ENCODE results near the gene SIM2. TPM values are rescaled to one million over a fixed set of nuclear protein-coding genes. Genes with fewer than 3 reads are reported as not detected.

SIM2 gene
- total RNA-seq, 4 donors from 2014 or later: 0.47 to 2.3 TPM; not detected in 2

DNA sequence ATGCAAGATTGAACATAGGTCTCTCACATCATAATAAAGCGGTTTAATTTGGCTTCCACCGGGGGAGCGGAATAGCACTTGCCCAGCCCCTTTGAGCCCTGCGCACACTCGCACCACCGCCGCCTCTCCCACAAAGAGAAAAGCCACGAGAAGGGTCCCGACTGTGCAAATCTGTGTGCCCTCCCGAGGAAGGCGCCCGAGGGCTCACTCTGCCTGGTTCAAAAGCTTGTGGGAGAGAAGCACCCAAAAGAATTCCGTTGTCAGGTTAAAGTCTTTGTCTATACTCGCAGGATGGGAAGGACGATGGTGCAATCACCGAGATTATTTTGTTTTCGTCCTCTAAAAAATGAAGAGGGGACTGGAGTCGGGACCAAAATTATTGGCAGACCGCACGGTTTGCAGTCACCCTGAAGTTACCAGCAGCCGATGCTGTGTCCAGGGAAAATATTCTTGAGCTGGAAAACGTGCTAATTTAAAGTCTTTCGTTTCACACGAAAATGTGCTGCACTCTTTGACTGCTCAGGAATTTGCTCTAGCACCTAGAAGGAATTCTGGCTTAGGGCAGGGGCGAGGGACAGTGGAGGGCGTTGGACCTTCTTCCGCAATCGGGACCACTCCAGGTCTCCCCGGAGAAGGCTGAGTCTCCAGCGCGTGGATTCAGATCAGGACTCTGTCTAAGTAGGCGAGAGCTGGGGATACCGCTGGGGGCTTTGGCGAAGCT is 6.6 kb upstream of the SIM2 start:
- Histone ChIP-seq H3K27me3 (peaks cover 100% of the 10 kb centered on the region), H3K4me1 (peaks cover 0 to 42% (median 11%) of the 10 kb centered on the region in 3 donors), H3K9me3 (peaks cover 0 to 20% (median 0%) of the 10 kb centered on the region in 3 donors), H3K36me3 (no peaks in the 10 kb centered on the region), H3K4me3 (no peak overlapping the region), H3K27ac (no peak overlapping the region)
- 7 to 15% methylated on average over 12 to 13 of the region's 34 CpGs for WGBS, 2 donors (ENCODE audit: low coverage in 1 of 2)
- no peak for ATAC-seq
- TF ChIP-seq POLR2AphosphoS5 (IDR thresholded peaks at IDR 0.05) (no peak), POLR2A (IDR thresholded peaks at IDR 0.05) (no peak), EP300 (IDR thresholded peaks at IDR 0.05) (no peak), CTCF (IDR thresholded peaks at IDR 0.05) (no peak)

DNA sequence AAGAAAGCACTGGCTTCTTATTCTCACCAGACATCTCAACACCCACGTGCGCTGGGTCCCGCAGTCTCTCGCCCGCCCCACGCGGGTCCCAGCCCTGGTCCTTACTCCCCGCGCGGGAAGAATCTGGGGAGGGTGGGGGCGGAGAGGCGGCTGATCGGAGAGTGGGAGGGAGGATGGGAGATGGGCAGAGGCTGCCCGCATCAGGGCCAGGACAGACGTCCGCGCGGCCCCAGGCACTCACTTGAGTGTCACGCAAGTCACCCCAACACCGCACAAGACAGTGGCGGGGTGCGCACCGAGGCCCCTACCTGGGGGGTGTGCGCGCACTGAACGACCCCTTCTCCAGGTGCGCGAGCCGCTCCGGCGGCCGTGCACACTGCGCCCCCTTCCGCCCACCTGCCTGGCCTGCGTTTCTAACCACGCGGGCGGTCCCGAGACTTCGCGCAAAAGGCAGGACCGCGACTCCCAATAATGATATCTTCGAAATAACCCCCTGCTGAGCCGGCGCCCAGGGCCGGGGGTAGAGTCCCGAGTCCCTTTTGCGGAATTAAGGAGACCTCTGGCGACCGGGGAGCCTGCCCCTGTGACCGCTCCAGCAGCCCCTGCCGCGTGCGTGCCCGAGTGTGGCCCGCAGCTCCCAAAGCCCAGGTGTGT is 6.0 kb upstream of the SIM2 start:
- ATAC-seq: no peak

GRCh38 chr21:36693489-36694030 is 5.4 kb upstream of the SIM2 start:
- H3K4me1 ChIP-seq: peaks cover 0 to 54% (median 23%) of the 10 kb centered on the region in 3 donors
- WGBS, 2 donors (ENCODE audit: low coverage in 1 of 2): 5 to 7% methylated on average over 7 to 15 of the region's 40 CpGs

More for the DNA sequence above, 6.0 kb upstream of the SIM2 start:
- no peak overlapping the region for H3K27ac ChIP-seq
- TF ChIP-seq POLR2AphosphoS5 (IDR thresholded peaks at IDR 0.05) (no peak), EP300 (IDR thresholded peaks at IDR 0.05) (no peak), POLR2A (IDR thresholded peaks at IDR 0.05) (no peak), CTCF (IDR thresholded peaks at IDR 0.05) (no peak)
- no peaks in the 10 kb centered on the region for H3K36me3 ChIP-seq
- no CpG with 5 or more reads among the region's 57 CpGs for WGBS, 2 donors (ENCODE audit: low coverage in 1 of 2)
- H3K9me3 ChIP-seq: peaks cover 0 to 13% (median 0%) of the 10 kb centered on the region in 3 donors
- peaks cover 100% of the 10 kb centered on the region for H3K27me3 ChIP-seq
- H3K4me1 ChIP-seq: peaks cover 0 to 48% (median 17%) of the 10 kb centered on the region in 3 donors
- H3K4me3 ChIP-seq: no peak overlapping the region

DNA sequence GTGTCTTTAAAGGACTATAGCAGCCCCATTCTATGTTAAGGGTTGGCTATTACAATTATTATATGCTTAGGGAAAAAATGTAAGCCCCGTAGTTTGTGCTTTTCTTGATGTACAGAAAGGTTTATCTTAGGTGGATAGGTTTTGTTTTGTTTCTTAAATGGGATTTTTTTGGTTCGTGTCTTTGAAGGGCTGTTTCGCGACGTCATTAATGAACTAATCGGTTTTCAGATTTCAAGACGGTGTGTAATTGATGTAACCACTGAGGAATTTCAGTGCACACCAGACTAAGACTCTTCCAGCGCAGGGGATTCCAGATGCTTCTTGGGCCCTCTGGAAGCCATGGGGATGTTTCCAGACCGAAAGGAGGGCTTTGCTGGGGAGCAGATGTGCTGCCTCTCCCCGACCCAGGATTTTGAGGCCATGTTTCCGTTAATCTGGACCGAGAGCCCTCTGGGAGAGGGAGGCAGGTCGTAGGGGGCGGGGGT is 4.8 kb upstream of the SIM2 start:
- ATAC-seq: no peak
- no peak overlapping the region for H3K27ac ChIP-seq
- peaks cover 0 to 4% (median 0%) of the 10 kb centered on the region in 3 donors for H3K9me3 ChIP-seq
- H3K4me3 ChIP-seq: no peak overlapping the region
- TF ChIP-seq CTCF (IDR thresholded peaks at IDR 0.05) (no peak), POLR2A (IDR thresholded peaks at IDR 0.05) (no peak), POLR2AphosphoS5 (IDR thresholded peaks at IDR 0.05) (no peak), EP300 (IDR thresholded peaks at IDR 0.05) (no peak)
- peaks cover 100% of the 10 kb centered on the region for H3K27me3 ChIP-seq
- peaks cover 0 to 60% (median 28%) of the 10 kb centered on the region in 3 donors for H3K4me1 ChIP-seq
- H3K36me3 ChIP-seq: no peaks in the 10 kb centered on the region
- WGBS, 2 donors (ENCODE audit: low coverage in 1 of 2): 4 to 8% methylated on average over 4 to 9 of the region's 14 CpGs

More at GRCh38 chr21:36693489-36694030, 5.4 kb upstream of the SIM2 start:
- no peaks in the 10 kb centered on the region for H3K36me3 ChIP-seq
- H3K4me3 ChIP-seq: no peak overlapping the region
- no peak for TF ChIP-seq POLR2A (IDR thresholded peaks at IDR 0.05)
- no peak for TF ChIP-seq EP300 (IDR thresholded peaks at IDR 0.05)
- TF ChIP-seq POLR2AphosphoS5 (IDR thresholded peaks at IDR 0.05): no peak
- no peak for TF ChIP-seq CTCF (IDR thresholded peaks at IDR 0.05)
- peaks cover 0 to 7% (median 0%) of the 10 kb centered on the region in 3 donors for H3K9me3 ChIP-seq
- no peak overlapping the region for H3K27ac ChIP-seq
- ATAC-seq: no peak
- H3K27me3 ChIP-seq: peaks cover 100% of the 10 kb centered on the region

Data from gastroesophageal sphincter (tissue), 4 donors.